ENCODE measurements around the gene LYSMD4.

LYSMD4 gene

GRCh38 chr15:99731336-99732123 lies 1.7 kb downstream of the LYSMD4 start:
- no peak for DNase-seq

DNA sequence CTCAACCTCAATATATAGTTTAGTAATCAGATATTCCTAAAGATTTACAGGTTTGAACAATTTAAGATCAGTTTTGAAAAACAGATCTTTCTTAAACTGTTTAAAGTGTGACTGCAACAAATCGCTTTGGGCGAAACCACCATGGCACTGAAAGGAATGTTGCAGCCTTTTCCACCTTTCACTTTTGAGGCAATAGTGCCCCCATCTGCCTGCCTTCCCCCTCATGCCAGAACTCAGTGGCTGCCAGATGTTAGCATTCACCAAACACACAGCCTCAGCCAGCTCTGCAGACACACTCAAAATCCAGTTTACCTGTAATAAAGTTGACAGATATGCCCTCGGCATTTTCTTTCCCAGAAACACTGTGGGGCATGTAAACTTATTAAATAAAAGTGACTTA lies 3.3 kb downstream of the LYSMD4 start:
- DNase-seq = peak; percentile 54

- DNase-seq = no peak
Measured at GRCh38 chr15:99729327-99729726, 3.9 kb downstream of the LYSMD4 start.

DNA sequence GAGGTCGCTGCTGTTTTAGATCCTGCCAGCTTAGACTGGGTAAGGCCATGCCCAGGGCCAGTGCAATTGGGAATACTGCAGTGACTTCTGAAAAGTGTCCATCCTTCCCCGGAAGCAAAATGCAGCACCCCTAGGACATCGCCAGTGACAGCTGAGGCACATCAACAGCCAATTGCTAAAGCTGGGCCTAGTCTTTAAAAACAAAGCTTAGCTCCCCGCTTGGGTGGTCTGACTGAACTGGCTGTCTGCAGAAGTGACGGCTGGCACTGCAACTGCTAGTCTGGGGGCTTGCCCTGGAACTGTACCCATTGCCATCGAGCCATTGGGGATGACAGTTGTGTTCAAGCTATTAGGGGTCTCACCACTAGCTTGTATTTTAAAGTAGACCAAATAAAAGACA lies 4.3 kb downstream of the LYSMD4 start:
- no peak for DNase-seq

DNA sequence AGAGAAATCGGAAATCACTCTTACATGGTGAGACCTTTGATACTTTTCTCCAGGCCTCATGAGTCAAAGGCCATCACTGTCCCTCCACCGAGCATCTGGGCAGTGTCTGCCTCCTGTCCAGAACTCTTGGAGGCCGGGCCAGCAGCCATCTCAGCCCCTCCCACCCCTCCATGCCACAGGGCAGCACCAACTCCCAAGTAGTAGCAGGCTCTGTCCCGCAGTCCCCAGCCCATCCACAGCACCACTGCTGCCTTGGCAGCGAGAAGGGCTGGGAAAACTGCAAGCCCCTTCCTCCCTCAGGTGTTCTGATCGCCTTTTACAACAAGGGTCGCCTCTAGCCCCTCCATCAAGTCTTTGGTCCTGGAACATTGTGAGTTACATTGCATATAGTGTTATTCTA lies 5.5 kb downstream of the LYSMD4 start:
- DNase-seq = no peak

GRCh38 chr15:99727330-99727729 lies 5.9 kb downstream of the LYSMD4 start:
- no peak for DNase-seq

- DNase-seq = no peak
Measured at GRCh38 chr15:99726333-99726732, 6.9 kb downstream of the LYSMD4 start.

GRCh38 chr15:99722406-99722805 lies 10.8 kb downstream of the LYSMD4 start:
- DNase-seq = no peak

- no peak for DNase-seq
Measured at GRCh38 chr15:99721896-99722295, 11.3 kb downstream of the LYSMD4 start.

DNA sequence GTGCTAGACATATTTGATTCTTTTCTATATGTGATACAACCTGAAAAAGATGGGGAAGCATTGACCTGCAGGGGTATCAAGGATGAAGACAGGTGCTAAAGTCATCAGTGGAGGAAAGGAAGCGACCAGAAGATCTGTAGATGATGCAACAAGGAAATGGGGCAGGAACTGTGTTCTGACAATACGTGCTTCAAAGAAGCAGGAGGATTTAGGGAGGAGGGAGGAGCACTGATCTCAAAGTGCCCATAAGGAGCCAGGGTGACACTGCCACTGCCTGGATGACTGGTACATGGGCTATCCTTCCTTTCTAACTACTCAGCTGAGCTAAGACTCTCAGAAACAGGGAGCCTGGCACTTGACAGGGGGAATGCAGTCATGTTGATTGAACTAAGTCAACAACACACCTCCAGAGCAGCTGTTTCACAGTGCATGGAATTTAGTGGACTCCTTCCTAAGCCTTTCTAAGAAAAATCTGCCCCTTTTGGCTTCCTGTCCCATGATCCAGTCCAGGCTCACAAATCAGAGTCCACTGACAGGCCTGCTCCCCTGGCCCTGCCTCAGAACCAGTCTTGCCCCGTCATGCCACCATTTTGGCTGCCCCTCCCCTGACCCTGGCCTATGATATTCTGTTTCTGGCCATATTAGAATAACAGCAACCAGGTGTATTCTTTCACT lies 12.0 kb downstream of the LYSMD4 start:
- no peak for DNase-seq

- no peak for DNase-seq
Measured at GRCh38 chr15:99720533-99720932, 12.7 kb downstream of the LYSMD4 start.

DNA sequence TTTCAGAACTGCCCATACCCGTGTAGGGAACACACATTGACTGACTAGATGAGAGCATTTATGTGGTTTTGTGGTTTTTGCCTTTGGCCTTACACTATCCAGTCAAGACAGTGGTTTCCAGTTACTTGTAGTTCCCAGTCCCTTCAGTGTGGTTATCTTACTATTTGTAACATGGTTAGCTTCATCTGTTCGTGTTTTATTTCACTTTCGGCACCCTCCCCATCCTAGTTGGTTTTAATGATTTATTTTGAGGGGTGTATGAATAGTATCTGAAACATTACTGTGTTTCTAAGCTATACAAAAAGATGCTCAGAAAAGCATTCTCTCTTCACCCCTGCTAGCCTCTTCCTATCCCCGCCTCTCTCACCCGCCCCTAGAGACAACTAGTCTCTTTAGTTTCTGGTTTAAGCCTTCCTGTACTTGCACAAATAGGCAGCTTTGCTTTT lies 14.1 kb downstream of the LYSMD4 start:
- DNase-seq = peak; percentile 86

GRCh38 chr15:99718421-99718820 lies 14.8 kb downstream of the LYSMD4 start:
- no peak for DNase-seq

DNA sequence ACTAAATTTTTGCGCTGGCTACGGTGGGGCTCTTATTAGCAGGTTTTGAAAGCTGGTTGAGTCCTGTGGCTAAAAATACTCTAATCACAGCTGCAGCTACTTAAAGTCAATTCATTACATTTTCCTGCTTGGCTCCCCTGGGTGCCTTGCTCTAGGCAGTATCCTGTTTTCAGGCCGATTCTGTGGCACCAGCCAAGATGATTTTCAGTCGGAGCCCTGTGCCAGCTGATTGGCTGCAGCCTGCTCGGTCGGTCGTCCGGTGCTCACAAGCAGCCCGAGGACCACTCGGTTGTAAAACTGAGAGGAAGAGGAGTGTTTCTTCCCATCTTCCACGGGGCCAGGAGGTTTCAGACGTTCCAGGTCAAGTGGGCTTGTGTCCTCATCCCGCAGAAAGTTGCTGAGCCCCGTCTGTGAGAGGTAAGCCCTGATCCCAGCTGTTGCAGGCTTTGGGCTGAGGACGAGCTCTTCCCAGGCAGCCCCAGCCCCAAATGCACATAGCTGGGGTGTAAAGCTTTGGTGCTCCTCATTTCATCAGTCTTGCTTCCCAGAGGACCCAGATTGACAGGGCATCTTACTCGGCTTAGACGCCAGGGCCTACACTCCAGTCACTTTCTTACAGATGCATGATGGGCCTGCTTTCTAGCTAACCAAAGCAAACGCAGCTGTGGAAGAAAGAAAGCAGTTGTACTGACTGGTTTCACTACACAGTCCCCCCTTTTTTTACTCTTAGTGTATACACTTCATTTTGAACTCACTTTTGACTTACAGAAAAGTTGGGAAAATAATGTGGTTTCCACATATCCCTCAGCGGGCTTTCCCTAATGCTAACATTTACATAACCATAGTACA lies 15.9 kb downstream of the LYSMD4 start:
- no peak for DNase-seq

DNA sequence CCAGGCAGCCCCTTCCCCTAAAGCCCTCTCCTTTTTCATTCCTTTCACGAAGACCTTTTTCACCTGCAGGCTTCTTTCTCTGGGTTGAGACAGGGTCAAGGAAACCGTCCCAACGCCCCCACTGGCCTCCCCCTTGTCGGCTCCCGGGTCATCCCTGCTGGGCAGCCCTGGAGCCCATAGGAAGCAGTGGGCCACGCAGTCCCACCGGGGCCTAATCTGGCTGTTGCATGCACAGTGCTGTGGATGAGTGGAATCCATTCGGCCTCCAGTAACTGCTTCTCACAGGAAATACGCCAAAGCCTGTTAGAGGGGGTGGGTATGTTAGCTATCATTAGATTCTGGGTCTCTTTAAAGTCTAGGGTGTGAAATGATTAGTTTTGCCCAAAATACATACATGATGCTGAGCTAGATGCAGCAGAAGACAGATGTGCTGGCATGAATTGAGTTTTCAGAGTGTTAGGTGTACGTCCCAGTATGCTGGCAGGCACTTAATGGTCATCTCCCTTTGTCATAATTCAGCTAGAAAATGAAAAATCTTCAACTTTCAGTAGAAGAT lies 16.6 kb downstream of the LYSMD4 start:
- no peak for DNase-seq

DNA sequence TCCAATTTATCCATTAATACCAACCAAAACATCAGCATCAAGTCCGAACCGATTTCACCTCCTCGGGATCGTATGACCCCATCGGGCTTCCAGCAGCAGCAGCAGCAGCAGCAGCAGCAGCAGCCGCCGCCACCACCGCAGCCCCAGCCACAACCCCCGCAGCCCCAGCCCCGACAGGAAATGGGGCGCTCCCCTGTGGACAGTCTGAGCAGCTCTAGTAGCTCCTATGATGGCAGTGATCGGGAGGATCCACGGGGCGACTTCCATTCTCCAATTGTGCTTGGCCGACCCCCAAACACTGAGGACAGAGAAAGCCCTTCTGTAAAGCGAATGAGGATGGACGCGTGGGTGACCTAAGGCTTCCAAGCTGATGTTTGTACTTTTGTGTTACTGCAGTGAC lies 20.8 kb downstream of the LYSMD4 start:
- no peak for DNase-seq

GRCh38 chr15:99711625-99712024 lies 21.6 kb downstream of the LYSMD4 start:
- DNase-seq = no peak

DNA sequence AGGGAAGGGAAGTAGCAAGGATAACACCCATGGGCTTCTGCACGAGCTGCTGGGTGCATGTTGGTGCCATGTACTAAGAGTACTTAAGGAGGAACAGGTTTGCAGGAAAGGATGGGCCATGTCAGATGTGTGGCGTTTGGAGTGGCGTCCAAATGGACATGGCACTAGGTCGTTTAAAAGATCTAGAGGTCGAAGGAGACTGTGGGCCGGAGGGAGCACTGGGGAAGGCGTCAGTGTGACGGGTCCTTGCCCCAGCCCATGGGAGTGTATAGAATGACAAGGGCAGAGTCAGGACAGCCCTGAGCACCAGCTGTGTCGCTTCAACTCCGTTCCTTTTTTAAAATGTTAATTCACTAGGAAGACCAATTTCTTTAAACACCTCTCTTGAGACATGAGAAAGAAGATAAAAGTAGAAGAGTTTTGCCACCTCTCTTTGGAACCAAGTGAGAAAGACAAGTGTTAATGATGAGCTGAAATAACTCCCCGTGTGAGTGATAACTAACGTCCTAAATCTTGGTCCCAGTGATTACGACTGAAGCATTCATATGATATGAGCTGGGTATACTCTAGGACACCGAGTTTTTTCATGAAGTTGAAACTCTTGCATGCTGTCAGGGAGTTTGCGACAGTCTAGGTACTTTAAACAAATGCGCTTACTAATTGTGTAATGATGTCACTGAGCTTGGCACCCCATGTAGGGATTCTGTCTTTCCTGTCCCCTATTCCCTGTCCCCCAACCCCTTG lies 23.8 kb downstream of the LYSMD4 start:
- no peak for DNase-seq

DNA sequence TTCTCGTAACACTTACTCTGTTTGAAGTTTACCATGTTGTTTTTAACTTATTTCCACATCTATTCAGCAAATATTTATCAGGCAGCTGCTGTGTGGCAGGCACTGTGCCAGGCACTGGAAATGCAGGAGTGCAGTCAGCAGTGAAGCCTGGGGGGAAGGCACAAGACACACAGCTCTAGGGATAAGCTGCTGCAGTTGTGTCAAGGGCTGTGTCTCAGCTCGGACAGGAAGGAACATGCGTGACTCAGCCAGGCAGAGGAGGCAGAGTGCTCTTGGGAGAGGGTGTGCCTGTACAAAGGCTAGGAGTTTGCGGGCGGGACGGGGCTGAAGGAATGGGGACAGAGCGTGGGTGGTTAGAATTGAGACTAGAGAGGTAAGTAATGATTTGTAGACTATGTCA lies 24.7 kb downstream of the LYSMD4 start:
- peak; percentile 52 for DNase-seq

- DNase-seq = no peak
Measured at GRCh38 chr15:99707473-99708270, 25.6 kb downstream of the LYSMD4 start.

DNA sequence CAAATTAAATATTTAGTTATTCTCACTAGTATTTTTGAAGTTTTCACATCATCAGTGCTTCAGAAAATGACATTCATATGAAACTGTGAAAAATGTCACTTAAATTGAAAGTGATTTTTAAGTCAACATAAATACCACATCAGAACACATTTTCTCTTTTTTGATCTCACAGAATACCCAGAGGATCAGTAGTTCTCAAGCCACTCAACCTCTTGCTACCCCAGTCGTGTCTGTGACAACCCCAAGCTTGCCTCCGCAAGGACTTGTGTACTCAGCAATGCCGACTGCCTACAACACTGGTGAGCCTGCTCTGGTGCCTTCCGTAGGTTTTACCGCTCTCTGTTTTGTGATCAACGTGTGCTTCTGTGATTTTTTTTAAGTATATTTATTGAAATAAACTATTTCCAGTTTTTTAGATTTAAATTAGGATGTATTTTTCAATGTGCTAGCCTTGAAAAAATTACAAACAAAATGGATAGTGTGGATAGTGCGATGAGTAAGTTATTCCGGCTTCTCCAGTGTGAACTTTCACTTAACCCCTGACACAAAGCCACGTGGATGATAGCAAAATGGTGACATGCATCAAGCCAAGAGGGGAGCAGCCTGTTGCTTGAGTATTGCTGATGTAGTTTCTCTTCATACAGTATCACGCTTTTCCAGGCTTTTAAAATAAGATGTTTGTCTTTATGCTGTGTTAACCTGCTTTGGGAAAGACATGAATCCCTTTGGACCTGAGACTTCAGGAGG lies 26.5 kb downstream of the LYSMD4 start:
- no peak for DNase-seq
